Activated T-helper 9 cell treated with anti-CD3 and anti-CD28 coated beads, Interleukin-2, amount 50 U/mL, for 16 hours (primary cell): Measurements from ENCODE around the gene TTLL9.
"Not testable (repeated sequence)": the region's sequence is repeated elsewhere in the genome, so short reads cannot be mapped to it uniquely, and the experiment has no call there.

Source experiments
- DNase-seq: peaks from one replicate; pipeline ENCODE4 v3.0.0-alpha.2; 2020; ENCODE audit warnings: low read depth

Gene TTLL9

GRCh38 chr20:31869942-31870725 is at the start of gene TTLL9, which contains the start of gene DUSP15:
TTLL9 (plus strand) TSS chr20:31870634; CDS start chr20:31871127, 493 bp downstream.
DUSP15 (minus strand) TSS chr20:31870527; CDS start chr20:31870337, 190 bp downstream.
- DNase-seq = no peak

GRCh38 chr20:31821427-31821826 is 49.0 kb upstream of the TTLL9 start:
- DNase-seq = no peak

- peak; percentile 66 for DNase-seq
These were observed 47.8 kb upstream of the TTLL9 start for GRCh38 chr20:31822421-31823330.

- no peak for DNase-seq
These were observed 46.9 kb upstream of the TTLL9 start for GRCh38 chr20:31823360-31824124.

GRCh38 chr20:31824125-31824485 is 46.3 kb upstream of the TTLL9 start:
- no peak for DNase-seq

GRCh38 chr20:31824554-31825313 is 45.7 kb upstream of the TTLL9 start:
- no peak for DNase-seq

GRCh38 chr20:31826074-31826473 is 44.4 kb upstream of the TTLL9 start:
- DNase-seq = no peak

- no peak for DNase-seq
These were observed 43.4 kb upstream of the TTLL9 start for GRCh38 chr20:31827059-31827458.

- DNase-seq = not testable (repeated sequence)
These were observed 42.4 kb upstream of the TTLL9 start for GRCh38 chr20:31828016-31828415.

GRCh38 chr20:31829731-31830130 is 40.7 kb upstream of the TTLL9 start:
- DNase-seq = no peak

GRCh38 chr20:31830406-31830981 is 39.9 kb upstream of the TTLL9 start:
- no peak for DNase-seq

GRCh38 chr20:31831211-31831610 is 39.2 kb upstream of the TTLL9 start:
- no peak for DNase-seq

GRCh38 chr20:31831771-31832306 is 38.6 kb upstream of the TTLL9 start:
- DNase-seq = no peak

- DNase-seq = peak; percentile 47
These were observed 37.1 kb upstream of the TTLL9 start for GRCh38 chr20:31833130-31833930.

- DNase-seq = no peak
These were observed 36.4 kb upstream of the TTLL9 start for GRCh38 chr20:31833931-31834521.

GRCh38 chr20:31835554-31835953 is 34.9 kb upstream of the TTLL9 start:
- DNase-seq = no peak

GRCh38 chr20:31835977-31836852 is 34.2 kb upstream of the TTLL9 start:
- DNase-seq = no peak

GRCh38 chr20:31836853-31837608 is 33.4 kb upstream of the TTLL9 start:
- DNase-seq = no peak
